GM12878 (cell line): Measurements from ENCODE around the gene CCDC12. TPM values are rescaled to one million over a fixed set of nuclear protein-coding genes. Genes with fewer than 3 reads are reported as not detected.

ENCODE experiments used
- ATAC-seq: fragments of 200-7000 bp; cut with Tn5 transposase; 3 replicates; pipeline ENCODE4 v1.9.1; 2020; ENCODE audit warnings: mild to moderate bottlenecking, moderate library complexity
- BruUV-seq: library from RNA; stranded (reverse); fragments of 400-500 nt; replicated peaks from 2 replicates; lab custom pipeline; 2021; lab: Mats Ljungman, UMichigan
- CTCF ChIA-PET: fragments of 300-600 bp; sonication (Branson Sonifier 250); formaldehyde crosslinking; extraction: SDS; loops from one replicate; lab custom pipeline; 2021; ENCODE audit warnings: inconsistent platforms; lab: Yijun Ruan, JAX
- POLR2A ChIA-PET: fragments of 350-600 bp; formaldehyde crosslinking; extraction: SDS; loops from one replicate; lab custom pipeline; 2021; ENCODE audit warnings: inconsistent platforms; lab: Charles Lee
- RAD21 ChIA-PET: fragments of 300-600 bp; sonication (Branson Sonifier 250); formaldehyde crosslinking; loops from one replicate; lab custom pipeline; 2023; ENCODE audit warnings: antibody characterized with exemption; ENCODE audit not compliant: unreplicated experiment; lab: Charles Lee
- SMC1A ChIA-PET: fragments of 300-600 bp; sonication (Branson Sonifier 250); formaldehyde crosslinking; loops from one replicate; lab custom pipeline; 2023; ENCODE audit not compliant: unreplicated experiment, uncharacterized antibody; lab: Charles Lee
- DNase-seq: peaks from one replicate; pipeline ENCODE4 v3.0.0-alpha.2; 2011; ENCODE audit warnings: low read depth, low spot score
- FAIRE-seq: peaks from 3 replicates; lab custom pipeline; 2011; peaks lifted over from hg19 to GRCh38; lab: Jason Lieb, UNC
- H2AFZ ChIP-seq: 2 replicates; pipeline ENCODE4 v1.6.0; 2011; ENCODE audit warnings: low read depth, low read length, control low read depth; ENCODE audit not compliant: control insufficient read depth
- H3K27ac ChIP-seq: 2 replicates; pipeline ENCODE4 v1.5.1; 2011; ENCODE audit warnings: control low read depth; ENCODE audit not compliant: control insufficient read depth, insufficient read depth
- H3K27me3 ChIP-seq, 2 experiments: replicated peaks in 1 of 2; 2 replicates each; pipeline versions ENCODE4 v1.6.0 to v1.6.1; 2011; ENCODE audit warnings: low read length in 1 of 2; ENCODE audit not compliant: control insufficient read depth in 2 of 2, insufficient read depth in 2 of 2
- H3K36me3 ChIP-seq, 2 experiments: 2 replicates each; pipeline ENCODE4 v1.5.1; 2011; ENCODE audit warnings: low read length in 1 of 2; ENCODE audit not compliant: control insufficient read depth in 2 of 2, insufficient read depth in 2 of 2
- H3K4me1 ChIP-seq: 2 replicates; pipeline ENCODE4 v1.6.1; 2011; ENCODE audit warnings: mild to moderate bottlenecking, low read length, moderate library complexity, mixed read lengths; ENCODE audit not compliant: control insufficient read depth, insufficient read depth
- H3K4me2 ChIP-seq: 2 replicates; pipeline ENCODE4 v1.6.0; 2011; ENCODE audit warnings: control low read depth; ENCODE audit not compliant: control insufficient read depth, insufficient read depth
- H3K4me3 ChIP-seq: fragments of 200-600 bp; sonication (generic); 2 replicates; pipeline ENCODE4 v1.5.1; 2016
- H3K79me2 ChIP-seq: 2 replicates; pipeline ENCODE4 v1.6.0; 2011; ENCODE audit warnings: low read length; ENCODE audit not compliant: control insufficient read depth, insufficient read depth
- H3K9ac ChIP-seq: 2 replicates; pipeline ENCODE4 v1.8.0; 2011; ENCODE audit warnings: low read length, control low read depth, mixed read lengths; ENCODE audit not compliant: control insufficient read depth, insufficient read depth
- H3K9me3 ChIP-seq: replicated peaks from 3 replicates; pipeline ENCODE4 v1.5.1; 2011; ENCODE audit warnings: mild to moderate bottlenecking, low read length; ENCODE audit not compliant: control insufficient read depth, insufficient read depth
- H4K20me1 ChIP-seq: 2 replicates; pipeline ENCODE4 v1.6.0; 2011; ENCODE audit not compliant: control insufficient read depth, insufficient read depth
- CBX3 ChIP-seq: fragments of 200-600 bp; sonication (generic); IDR thresholded peaks from 2 replicates; pipeline ENCODE4 v1.6.1; 2016; ENCODE audit warnings: low read depth, borderline replicate concordance
- CBX5 ChIP-seq: sonication (generic); IDR thresholded peaks from 2 replicates; pipeline ENCODE4 v1.6.1; 2016; ENCODE audit warnings: low read depth, moderate library complexity, mild to moderate bottlenecking, inconsistent platforms
- IRF4 ChIP-seq: IDR thresholded peaks from 2 replicates; pipeline ENCODE4 v1.6.1; 2011; ENCODE audit warnings: low read depth, low read length
- KLF5 ChIP-seq: fragments of 450-650 bp; IDR thresholded peaks from 2 replicates; pipeline ENCODE4 v1.6.1; 2014; ENCODE audit warnings: mild to moderate bottlenecking; ENCODE audit not compliant: partially characterized antibody
- MEF2A ChIP-seq: IDR thresholded peaks from 2 replicates; pipeline ENCODE4 v1.6.1; 2011; ENCODE audit warnings: low read depth, mild to moderate bottlenecking, low read length, moderate library complexity; ENCODE audit not compliant: insufficient read depth
- MYC ChIP-seq: IDR thresholded peaks from 2 replicates; pipeline ENCODE4 v1.6.1; 2011; ENCODE audit warnings: mild to moderate bottlenecking, low read length, moderate library complexity, inconsistent platforms; ENCODE audit not compliant: insufficient read depth, insufficient replicate concordance, insufficient read length, severe bottlenecking
- NR2F1 ChIP-seq: fragments of 450-650 bp; conservative IDR thresholded peaks from 2 replicates; pipeline ENCODE4 v1.6.1; 2017; ENCODE audit warnings: mild to moderate bottlenecking
- RB1 ChIP-seq: fragments of 450-650 bp; formaldehyde crosslinking; IDR thresholded peaks from 2 replicates; pipeline ENCODE4 v1.6.1; 2017; ENCODE audit warnings: mild to moderate bottlenecking, borderline replicate concordance
- SIN3A ChIP-seq: IDR thresholded peaks from 2 replicates; pipeline ENCODE4 v1.6.1; 2012; ENCODE audit warnings: low read depth, low read length, improper control_type of control experiment
- YBX1 ChIP-seq: fragments of 450-650 bp; IDR thresholded peaks from 2 replicates; pipeline ENCODE4 v1.6.1; 2016; ENCODE audit warnings: antibody characterized with exemption
- WGBS: methylation state at CpG from one replicate; pipeline ENCODE4 v1.1.6; 2016; ENCODE audit warnings: low lambda C conversion rate; ENCODE audit not compliant: insufficient replicate concordance, insufficient coverage; ENCODE audit errors: missing lambda C conversion rate; 5-methylcytosine and 5-hydroxymethylcytosine counted together
- in situ Hi-C: fragments of 300-500 bp; cut with MboI; formaldehyde crosslinking; loops from 9 replicates; pipeline ENCODE4 v1.14.3; 2018; ENCODE audit warnings: mixed read lengths
- intact Hi-C: fragments of 100-400 bp; cut with micrococcal nuclease; formaldehyde crosslinking; loops from one replicate; pipeline ENCODE4 v1.14.2; 2022; ENCODE audit not compliant: unreplicated experiment
- polyA plus RNA-seq, 11 experiments: library from polyadenylated mRNA; depleted of rRNA in 4 of 11; unstranded in 6 of 11; stranded (reverse) in 5 of 11; fragments of >200 nt; fragmentation: Nextera tagmentation in 4 of 11; fragmentation: Illumina TruSeq in 1 of 11; extraction: Ambion mirVana in 4 of 11; extraction: Trizol in 1 of 11; gene quantifications; 1 replicate in 1 of 11; 2 replicates in 10 of 11; pipeline versions ENCODE4 v1.2.1 to v1.2.3, GENCODE V29; 2011 to 2016; ENCODE audit warnings: inconsistent platforms in 2 of 11, missing spikeins in 2 of 11, low read depth in 1 of 11
- total RNA-seq, 4 experiments: library from RNA; depleted of rRNA in 3 of 4; stranded (reverse); fragments of >200 nt in 3 of 4; fragmentation: Illumina TruSeq in 1 of 4; extraction: Trizol in 1 of 4; gene quantifications; 2 replicates each; pipeline versions ENCODE4 v1.2.1 to v1.2.3, GENCODE V29; 2013 to 2021
- TF ChIP-seq, protein P1 (sequence below): IDR thresholded peaks from 2 replicates; pipeline ENCODE4 v1.6.1; 2012; ENCODE audit warnings: low read length, inconsistent platforms

CCDC12 gene
- total and polyA plus RNA-seq, 10 of the 15 experiments (the other 5 are each of a cell fraction or from before 2014, with no cell fraction given) = 9.2 to 91.4 (median 61.3) TPM

DNA sequence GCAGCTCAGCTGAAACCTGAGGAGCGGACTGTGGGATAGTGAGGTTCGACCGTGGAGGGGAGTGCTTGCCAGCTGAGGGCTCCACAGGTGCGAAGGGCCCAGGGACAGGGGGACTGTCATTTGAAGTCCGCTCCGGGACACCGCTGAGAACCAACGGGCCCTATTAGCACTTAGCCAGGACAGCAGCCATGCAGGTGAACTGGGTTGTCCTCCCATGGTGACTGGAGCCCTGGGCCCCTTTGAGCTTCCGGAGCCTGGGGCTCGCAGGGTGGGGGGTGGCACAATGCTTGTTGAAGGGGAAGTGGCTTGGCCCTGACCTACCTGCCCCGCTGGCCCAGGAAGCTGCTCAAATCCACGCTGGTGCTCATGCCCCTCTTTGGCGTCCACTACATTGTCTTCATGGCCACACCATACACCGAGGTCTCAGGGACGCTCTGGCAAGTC lies 74.3 kb downstream of the CCDC12 start:
- no TSS peak for BruUV-seq
- no peak overlapping the region for H3K4me2 ChIP-seq
- H3K9ac ChIP-seq = no peak overlapping the region
- no peaks in the 10 kb centered on the region for H3K79me2 ChIP-seq
- ATAC-seq (no peak), DNase-seq (no peak), FAIRE-seq (no peak)
- in situ Hi-C loops = no loop called here
- no peak overlapping the region for H3K4me3 ChIP-seq
- H3K36me3 ChIP-seq = no peaks in the 10 kb centered on the region
- no peak overlapping the region for H2AFZ ChIP-seq
- H3K4me1 ChIP-seq = no peaks in the 10 kb centered on the region
- CTCF ChIA-PET = interaction anchor here (2.2 kb wide), 1 partner anchor 35 kb away, joined by 6 read pairs; no protein-coding TSS in a partner anchor
- no peak overlapping the region for H3K27ac ChIP-seq
- 61% methylated on average over 15 of the region's 15 CpGs for WGBS
- no peaks in the 10 kb centered on the region for H3K27me3 ChIP-seq
- SMC1A ChIA-PET = no interaction called here
- no peaks in the 10 kb centered on the region for H4K20me1 ChIP-seq
- intact Hi-C loops = no loop called here
- POLR2A ChIA-PET = no interaction called here
- H3K9me3 ChIP-seq = no peaks in the 10 kb centered on the region
- RAD21 ChIA-PET = no interaction called here
- TF ChIP-seq IRF4 (no peak), NR2F1 (no peak), RB1 (no peak), KLF5 (no peak), CBX5 (no peak), SIN3A (no peak), CBX3 (no peak), MYC (no peak), MEF2A (no peak), YBX1 (no peak)
- TF ChIP-seq, protein P1, sequence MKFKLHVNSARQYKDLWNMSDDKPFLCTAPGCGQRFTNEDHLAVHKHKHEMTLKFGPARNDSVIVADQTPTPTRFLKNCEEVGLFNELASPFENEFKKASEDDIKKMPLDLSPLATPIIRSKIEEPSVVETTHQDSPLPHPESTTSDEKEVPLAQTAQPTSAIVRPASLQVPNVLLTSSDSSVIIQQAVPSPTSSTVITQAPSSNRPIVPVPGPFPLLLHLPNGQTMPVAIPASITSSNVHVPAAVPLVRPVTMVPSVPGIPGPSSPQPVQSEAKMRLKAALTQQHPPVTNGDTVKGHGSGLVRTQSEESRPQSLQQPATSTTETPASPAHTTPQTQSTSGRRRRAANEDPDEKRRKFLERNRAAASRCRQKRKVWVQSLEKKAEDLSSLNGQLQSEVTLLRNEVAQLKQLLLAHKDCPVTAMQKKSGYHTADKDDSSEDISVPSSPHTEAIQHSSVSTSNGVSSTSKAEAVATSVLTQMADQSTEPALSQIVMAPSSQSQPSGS = no peak
